ENCODE results near the gene UBAC1. TPM values are rescaled to one million over a fixed set of nuclear protein-coding genes. Genes with fewer than 3 reads are reported as not detected.

UBAC1 gene
- total and polyA plus RNA-seq, 2 experiments from 2014 or later: 35.2 to 36.4 TPM

GRCh38 chr9:135927195-135928013 lies 33.8 kb downstream of the UBAC1 start:
- Histone ChIP-seq H3K27me3 (no peaks in the 10 kb centered on the region), H3K4me1 (ENCODE audit: insufficient read depth) (no peaks in the 10 kb centered on the region), H2AFZ (no peak overlapping the region), H4K20me1 (ENCODE audit: insufficient read depth, poor library complexity, severe bottlenecking) (no peaks in the 10 kb centered on the region), H3K79me2 (no peaks in the 10 kb centered on the region), H3K36me3 (replicated peaks; ENCODE audit: insufficient read depth, low read depth) (no peaks in the 10 kb centered on the region), H3K27ac (no peak overlapping the region), H3K9me2 (replicated peaks; ENCODE audit: insufficient read depth) (no peaks in the 10 kb centered on the region), H3K4me2 (no peak overlapping the region), H3K4me3 (no peak overlapping the region), H3K9me3 (ENCODE audit: low read depth) (no peaks in the 10 kb centered on the region)
- no peak for TF ChIP-seq EZH2 (IDR thresholded peaks at IDR 0.05; ENCODE audit: borderline replicate concordance)
- no peak for TF ChIP-seq CTCF (IDR thresholded peaks at IDR 0.05; ENCODE audit: poor library complexity)
- TF ChIP-seq EZH2phosphoT487 (IDR thresholded peaks at IDR 0.05; ENCODE audit: low read depth, severe bottlenecking, unreplicated experiment): no peak
- 97% methylated on average over 24 of the region's 25 CpGs for WGBS (ENCODE audit: low lambda C conversion rate, missing lambda C conversion rate)
- no peak for DNase-seq (ENCODE audit: low spot score)

GRCh38 chr9:135926402-135927194 lies 34.6 kb downstream of the UBAC1 start:
- no peaks in the 10 kb centered on the region for H3K9me3 ChIP-seq (ENCODE audit: low read depth)
- no peaks in the 10 kb centered on the region for H4K20me1 ChIP-seq (ENCODE audit: insufficient read depth, poor library complexity, severe bottlenecking)
- H3K79me2 ChIP-seq: no peaks in the 10 kb centered on the region
- no peak overlapping the region for H3K27ac ChIP-seq
- no peak overlapping the region for H3K4me3 ChIP-seq
- 86% methylated on average over 27 of the region's 27 CpGs for WGBS (ENCODE audit: low lambda C conversion rate, missing lambda C conversion rate)
- H3K4me1 ChIP-seq (ENCODE audit: insufficient read depth): no peaks in the 10 kb centered on the region
- H2AFZ ChIP-seq: no peak overlapping the region
- no peak overlapping the region for H3K4me2 ChIP-seq
- DNase-seq (ENCODE audit: low spot score): no peak
- H3K27me3 ChIP-seq: no peaks in the 10 kb centered on the region
- no peaks in the 10 kb centered on the region for H3K9me2 ChIP-seq (replicated peaks; ENCODE audit: insufficient read depth)
- H3K36me3 ChIP-seq (replicated peaks; ENCODE audit: insufficient read depth, low read depth): no peaks in the 10 kb centered on the region
- TF ChIP-seq EZH2phosphoT487 (IDR thresholded peaks at IDR 0.05; ENCODE audit: low read depth, severe bottlenecking, unreplicated experiment) (no peak), CTCF (IDR thresholded peaks at IDR 0.05; ENCODE audit: poor library complexity) (no peak), EZH2 (IDR thresholded peaks at IDR 0.05; ENCODE audit: borderline replicate concordance) (no peak)

- Histone ChIP-seq H3K4me3 (no peak overlapping the region), H3K4me1 (ENCODE audit: insufficient read depth) (no peaks in the 10 kb centered on the region), H3K4me2 (no peak overlapping the region), H3K36me3 (replicated peaks; ENCODE audit: insufficient read depth, low read depth) (no peaks in the 10 kb centered on the region), H2AFZ (no peak overlapping the region), H3K9me2 (replicated peaks; ENCODE audit: insufficient read depth) (no peaks in the 10 kb centered on the region), H3K27ac (no peak overlapping the region), H3K27me3 (no peaks in the 10 kb centered on the region), H4K20me1 (ENCODE audit: insufficient read depth, poor library complexity, severe bottlenecking) (no peaks in the 10 kb centered on the region), H3K79me2 (no peaks in the 10 kb centered on the region), H3K9me3 (ENCODE audit: low read depth) (no peaks in the 10 kb centered on the region)
- DNase-seq (ENCODE audit: low spot score): no peak
- WGBS (ENCODE audit: low lambda C conversion rate, missing lambda C conversion rate): 93% methylated on average over 19 of the region's 19 CpGs
- TF ChIP-seq CTCF (IDR thresholded peaks at IDR 0.05; ENCODE audit: poor library complexity): no peak
- no peak for TF ChIP-seq EZH2phosphoT487 (IDR thresholded peaks at IDR 0.05; ENCODE audit: low read depth, severe bottlenecking, unreplicated experiment)
- TF ChIP-seq EZH2 (IDR thresholded peaks at IDR 0.05; ENCODE audit: borderline replicate concordance): no peak
Measured at GRCh38 chr9:135925496-135926133, 35.6 kb downstream of the UBAC1 start.

Data from hepatocyte (in vitro differentiated cells).